Stimulated activated CD4-positive, alpha-beta T cell treated with anti-CD3 and anti-CD28 coated beads, TNF-alpha, amount 100 ng/mL, for 1 hour (primary cell): ENCODE results near the gene H2AZ2.

ENCODE experiments used
- DNase-seq, 3 donors: peaks; one replicate each; pipeline ENCODE4 v3.0.0-alpha.2; 2020; ENCODE audit warnings: low read depth in 3 of 3, low spot score in 1 of 3

The H2AZ2 gene

GRCh38 chr7:44847920-44848634, at the start of gene H2AZ2:
Gene H2AZ2 (minus strand): TSS chr7:44848087. CDS start chr7:44847971, 116 bp downstream.
- DNase-seq, result peak; percentile 99 to 100 (median 99)

- DNase-seq, result no peak
Observed at GRCh38 chr7:44897309-44897708, 49.4 kb upstream of the H2AZ2 start.

GRCh38 chr7:44894888-44895580, 47.1 kb upstream of the H2AZ2 start:
- DNase-seq, result no peak

- DNase-seq, result no peak
Observed at GRCh38 chr7:44893710-44894234, 45.9 kb upstream of the H2AZ2 start.

GRCh38 chr7:44891791-44892190, 43.9 kb upstream of the H2AZ2 start:
- DNase-seq, result no peak

GRCh38 chr7:44891372-44891771, 43.5 kb upstream of the H2AZ2 start:
- no peak for DNase-seq

GRCh38 chr7:44889086-44889781, 41.3 kb upstream of the H2AZ2 start:
- no peak for DNase-seq

GRCh38 chr7:44887293-44887692, 39.4 kb upstream of the H2AZ2 start:
- no peak for DNase-seq

GRCh38 chr7:44885394-44886317, 37.8 kb upstream of the H2AZ2 start, which contains the start of gene PURB:
Gene PURB (minus strand): TSS chr7:44885530. CDS start chr7:44885348, 182 bp downstream.
- DNase-seq, result peak; percentile 91 to 96 (median 94)

GRCh38 chr7:44884621-44885393, 36.9 kb upstream of the H2AZ2 start:
- peak in 1 of 3 donors; percentile 33 for DNase-seq

- no peak for DNase-seq
Observed at GRCh38 chr7:44883961-44884620, 36.2 kb upstream of the H2AZ2 start.

GRCh38 chr7:44882899-44883298, 35.0 kb upstream of the H2AZ2 start:
- DNase-seq, result no peak

- no peak for DNase-seq
Observed at GRCh38 chr7:44881610-44882009, 33.7 kb upstream of the H2AZ2 start.

GRCh38 chr7:44881066-44881600, 33.2 kb upstream of the H2AZ2 start:
- no peak for DNase-seq

- DNase-seq, result no peak
Observed at GRCh38 chr7:44880317-44881018, 32.6 kb upstream of the H2AZ2 start.

- no peak for DNase-seq
Observed at GRCh38 chr7:44876393-44876792, 28.5 kb upstream of the H2AZ2 start.

GRCh38 chr7:44875241-44875640, 27.4 kb upstream of the H2AZ2 start:
- no peak for DNase-seq

GRCh38 chr7:44872787-44873186, 24.9 kb upstream of the H2AZ2 start:
- DNase-seq, result no peak
